GM19099 (cell line): Measurements from ENCODE around the gene DUXA.

ENCODE experiments used
- POLR2A ChIP-seq: IDR thresholded peaks from 3 replicates; pipeline ENCODE4 v1.6.1; 2011; ENCODE audit warnings: low read depth; ENCODE audit not compliant: insufficient read length; ENCODE audit errors: extremely low read depth

DUXA gene

DNA sequence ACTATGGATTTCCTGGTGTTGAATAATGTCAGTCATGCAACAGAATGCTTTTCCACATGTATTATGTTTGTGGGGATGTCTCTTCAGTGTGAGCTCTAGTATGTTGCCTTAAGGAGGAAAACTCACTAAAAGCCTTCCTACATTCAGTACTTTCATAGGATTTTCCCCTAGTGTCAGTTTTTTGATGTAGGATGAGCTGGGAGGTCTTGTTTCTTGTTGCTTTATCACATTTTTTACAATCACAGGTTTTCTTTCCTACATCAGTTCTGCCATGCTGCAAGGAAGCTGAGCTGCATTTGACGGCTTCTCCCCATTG lies 56.0 kb downstream of the DUXA start:
- no peak for TF ChIP-seq POLR2A

DNA sequence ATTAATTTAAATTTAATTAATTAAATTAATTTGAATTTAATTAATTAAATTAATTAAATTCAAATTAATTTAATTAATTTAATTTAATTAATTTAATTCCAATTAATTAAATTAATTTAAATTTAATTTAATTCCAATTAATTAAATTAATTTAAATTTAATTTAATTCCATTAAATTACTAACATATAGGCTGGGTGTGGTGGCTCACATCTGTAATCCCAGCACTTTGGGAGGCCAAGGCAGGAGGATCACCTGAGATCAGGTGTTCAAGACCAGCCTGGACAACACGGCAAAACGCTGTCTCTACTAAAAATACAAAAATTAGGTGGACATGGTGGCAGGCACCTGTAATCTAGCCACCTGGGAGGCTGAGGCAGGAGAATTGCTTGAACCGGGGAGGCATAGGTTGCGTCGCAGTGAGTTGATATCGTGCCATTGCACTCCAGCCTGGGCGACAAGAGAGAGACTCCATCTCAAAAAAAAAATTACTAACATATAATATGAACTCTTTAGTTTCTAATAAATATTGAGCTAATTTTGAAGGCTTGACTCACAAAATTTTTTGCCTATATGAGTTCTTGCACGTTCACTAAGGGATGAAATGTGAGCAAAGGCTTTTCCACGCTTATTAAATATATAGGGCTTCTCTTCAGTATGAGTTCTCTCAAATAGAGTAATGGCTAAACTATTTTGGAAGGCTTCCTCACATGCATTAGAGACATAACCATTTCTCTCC lies 56.5 kb downstream of the DUXA start:
- no peak for TF ChIP-seq POLR2A

DNA sequence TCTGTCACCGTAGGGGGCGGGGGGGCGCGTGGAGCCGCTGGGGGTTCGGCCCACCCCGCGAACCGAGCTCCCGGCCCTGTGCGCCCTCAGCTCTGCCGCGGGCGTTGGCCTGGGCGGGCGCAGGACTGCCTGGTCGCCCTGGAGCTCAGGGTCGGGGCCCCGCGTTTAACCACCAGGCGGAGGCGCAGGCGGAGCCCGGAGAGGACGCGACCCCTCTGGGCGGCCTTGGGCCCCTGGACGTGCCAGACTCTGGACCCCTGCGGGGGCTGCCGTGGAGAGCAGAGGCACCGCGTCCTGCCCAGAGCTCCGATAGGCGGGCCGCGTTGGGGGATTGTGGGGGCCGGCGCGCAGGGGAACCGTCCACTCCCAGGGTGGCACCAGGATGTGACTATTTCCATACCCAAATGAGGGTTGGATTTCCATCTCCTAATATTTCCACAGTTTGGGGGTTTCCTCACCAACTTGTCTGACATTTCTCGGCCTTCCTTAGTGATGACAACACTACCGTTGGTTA lies 60.5 kb downstream of the DUXA start:
- no peak for TF ChIP-seq POLR2A

DNA sequence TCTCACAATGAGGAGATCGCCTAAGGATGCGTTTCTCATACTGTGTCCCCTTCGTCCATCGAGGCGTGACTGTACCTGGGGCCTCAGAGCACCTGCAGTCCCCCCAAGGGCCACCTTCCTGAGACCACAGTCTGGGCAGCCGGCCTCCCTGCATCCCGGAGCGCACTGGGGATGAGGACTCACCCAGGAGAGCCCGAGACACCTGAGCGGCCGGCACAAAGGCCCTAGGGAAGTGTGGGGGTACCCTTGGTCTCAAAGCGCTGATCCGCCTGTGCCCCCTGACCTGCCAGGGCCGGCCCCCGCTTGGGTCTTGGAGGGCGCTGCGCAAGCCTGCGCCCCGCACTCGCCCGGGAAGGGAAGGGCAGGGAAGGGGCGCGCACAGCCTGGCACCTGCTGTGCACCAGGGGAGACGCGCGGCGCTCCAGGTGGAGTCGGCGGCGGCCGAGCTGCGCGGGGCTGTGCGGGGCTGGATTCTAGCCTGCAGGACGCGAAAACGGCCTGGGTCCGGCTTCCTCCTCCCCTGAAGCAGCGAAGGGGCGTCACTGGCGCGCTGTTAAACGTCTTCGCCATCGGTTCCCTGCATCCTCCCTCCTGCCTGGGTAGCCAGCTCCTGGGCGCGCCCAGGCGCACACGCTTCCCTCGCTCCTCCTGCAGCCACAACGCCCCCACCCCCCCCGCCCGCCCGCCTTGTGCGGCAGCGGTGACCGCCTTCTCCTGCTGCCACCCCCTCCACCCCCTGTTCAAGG lies 61.1 kb downstream of the DUXA start:
- no peak for TF ChIP-seq POLR2A
